IMR-90 (cell line): ENCODE data around the gene CCL27.

Experiments used
- CTCF ChIP-seq: conservative IDR thresholded peaks from 2 replicates; pipeline ENCODE4 v1.5.1; 2012; ENCODE audit warnings: mild to moderate bottlenecking, low read depth, low read length, improper control_type of control experiment
- MAZ ChIP-seq: IDR thresholded peaks from 2 replicates; pipeline ENCODE4 v1.6.1; 2012; ENCODE audit warnings: low read depth, mild to moderate bottlenecking, low read length, improper control_type of control experiment, moderate library complexity, borderline replicate concordance
- MXI1 ChIP-seq: IDR thresholded peaks from 2 replicates; pipeline ENCODE4 v1.6.1; 2012; ENCODE audit warnings: low read depth, mild to moderate bottlenecking, low read length, moderate library complexity, borderline replicate concordance
- POLR2A ChIP-seq: IDR thresholded peaks from 2 replicates; pipeline ENCODE4 v1.6.1; 2012; ENCODE audit warnings: mild to moderate bottlenecking, low read depth, low read length
- RAD21 ChIP-seq: IDR thresholded peaks from 2 replicates; pipeline ENCODE4 v1.6.1; 2012; ENCODE audit warnings: low read length, improper control_type of control experiment
- RCOR1 ChIP-seq: IDR thresholded peaks from 2 replicates; pipeline ENCODE4 v1.6.1; 2012; ENCODE audit warnings: mild to moderate bottlenecking, low read length, improper control_type of control experiment; ENCODE audit not compliant: insufficient replicate concordance
- RFX5 ChIP-seq: IDR thresholded peaks from 2 replicates; pipeline ENCODE4 v1.8.0; 2012; ENCODE audit warnings: low read depth, mild to moderate bottlenecking, low read length, moderate library complexity
- SMC3 ChIP-seq: fragments of 150-350 bp; IDR thresholded peaks from 2 replicates; pipeline ENCODE4 v1.6.1; 2016; ENCODE audit warnings: low read depth, mild to moderate bottlenecking, antibody characterized with exemption, low read length, moderate library complexity
- USF2 ChIP-seq: fragments of 150-350 bp; IDR thresholded peaks from 2 replicates; pipeline ENCODE4 v1.6.1; 2017; ENCODE audit warnings: mild to moderate bottlenecking, antibody characterized with exemption, low read length, low read depth
- TF ChIP-seq, protein P1 (sequence below): fragments of 150-350 bp; IDR thresholded peaks from 2 replicates; pipeline ENCODE4 v1.6.1; 2016; ENCODE audit warnings: low read depth, mild to moderate bottlenecking, low read length, moderate library complexity, borderline replicate concordance

GRCh38 chr9:34629491-34629808 is 33.0 kb downstream of the CCL27 start:
- TF ChIP-seq CTCF = no peak
- no peak for TF ChIP-seq RFX5
- no peak for TF ChIP-seq POLR2A
- no peak for TF ChIP-seq USF2
- no peak for TF ChIP-seq MXI1
- TF ChIP-seq RCOR1 = no peak
- no peak for TF ChIP-seq MAZ
- TF ChIP-seq SMC3 = no peak
- no peak for TF ChIP-seq RAD21
- TF ChIP-seq, protein P1, sequence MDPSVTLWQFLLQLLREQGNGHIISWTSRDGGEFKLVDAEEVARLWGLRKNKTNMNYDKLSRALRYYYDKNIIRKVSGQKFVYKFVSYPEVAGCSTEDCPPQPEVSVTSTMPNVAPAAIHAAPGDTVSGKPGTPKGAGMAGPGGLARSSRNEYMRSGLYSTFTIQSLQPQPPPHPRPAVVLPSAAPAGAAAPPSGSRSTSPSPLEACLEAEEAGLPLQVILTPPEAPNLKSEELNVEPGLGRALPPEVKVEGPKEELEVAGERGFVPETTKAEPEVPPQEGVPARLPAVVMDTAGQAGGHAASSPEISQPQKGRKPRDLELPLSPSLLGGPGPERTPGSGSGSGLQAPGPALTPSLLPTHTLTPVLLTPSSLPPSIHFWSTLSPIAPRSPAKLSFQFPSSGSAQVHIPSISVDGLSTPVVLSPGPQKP = no peak
